ENCODE measurements around the gene SCT.

SCT gene

GRCh38 chr11:595400-595799 lies 31.6 kb downstream of the SCT start:
- no peak overlapping the region for H3K4me3 ChIP-seq (ENCODE audit: low read depth, low read length)
- no peak overlapping the region for H3K27ac ChIP-seq
- H3K36me3 ChIP-seq (ENCODE audit: control insufficient read depth, insufficient read depth, low read length) = no peaks in the 10 kb centered on the region
- peaks cover 2% of the 10 kb centered on the region for H3K79me2 ChIP-seq
- no peaks in the 10 kb centered on the region for H3K9me3 ChIP-seq (ENCODE audit: control insufficient read depth, low read length)
- no peaks in the 10 kb centered on the region for H3K4me1 ChIP-seq
- no peak overlapping the region for H2AFZ ChIP-seq
- H3K4me2 ChIP-seq (ENCODE audit: low read length) = no peak overlapping the region
- no peaks in the 10 kb centered on the region for H3K27me3 ChIP-seq (ENCODE audit: control insufficient read depth, insufficient read depth, low read length)
- H3K9ac ChIP-seq = no peak overlapping the region
- TF ChIP-seq, protein P1, sequence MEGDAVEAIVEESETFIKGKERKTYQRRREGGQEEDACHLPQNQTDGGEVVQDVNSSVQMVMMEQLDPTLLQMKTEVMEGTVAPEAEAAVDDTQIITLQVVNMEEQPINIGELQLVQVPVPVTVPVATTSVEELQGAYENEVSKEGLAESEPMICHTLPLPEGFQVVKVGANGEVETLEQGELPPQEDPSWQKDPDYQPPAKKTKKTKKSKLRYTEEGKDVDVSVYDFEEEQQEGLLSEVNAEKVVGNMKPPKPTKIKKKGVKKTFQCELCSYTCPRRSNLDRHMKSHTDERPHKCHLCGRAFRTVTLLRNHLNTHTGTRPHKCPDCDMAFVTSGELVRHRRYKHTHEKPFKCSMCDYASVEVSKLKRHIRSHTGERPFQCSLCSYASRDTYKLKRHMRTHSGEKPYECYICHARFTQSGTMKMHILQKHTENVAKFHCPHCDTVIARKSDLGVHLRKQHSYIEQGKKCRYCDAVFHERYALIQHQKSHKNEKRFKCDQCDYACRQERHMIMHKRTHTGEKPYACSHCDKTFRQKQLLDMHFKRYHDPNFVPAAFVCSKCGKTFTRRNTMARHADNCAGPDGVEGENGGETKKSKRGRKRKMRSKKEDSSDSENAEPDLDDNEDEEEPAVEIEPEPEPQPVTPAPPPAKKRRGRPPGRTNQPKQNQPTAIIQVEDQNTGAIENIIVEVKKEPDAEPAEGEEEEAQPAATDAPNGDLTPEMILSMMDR (IDR thresholded peaks at IDR 0.05) = no peak

GRCh38 chr11:593347-593746 lies 33.6 kb downstream of the SCT start:
- Histone ChIP-seq H3K4me3 (ENCODE audit: low read depth, low read length) (no peak overlapping the region), H3K9me3 (ENCODE audit: control insufficient read depth, low read length) (no peaks in the 10 kb centered on the region), H2AFZ (no peak overlapping the region), H3K9ac (no peak overlapping the region), H3K4me2 (ENCODE audit: low read length) (no peak overlapping the region), H3K79me2 (peaks cover 2% of the 10 kb centered on the region), H3K36me3 (ENCODE audit: control insufficient read depth, insufficient read depth, low read length) (no peaks in the 10 kb centered on the region), H3K4me1 (no peaks in the 10 kb centered on the region), H3K27ac (no peak overlapping the region), H3K27me3 (ENCODE audit: control insufficient read depth, insufficient read depth, low read length) (no peaks in the 10 kb centered on the region)
- TF ChIP-seq, protein P1 (IDR thresholded peaks at IDR 0.05) = no peak

GRCh38 chr11:592918-593317 lies 34.1 kb downstream of the SCT start:
- Histone ChIP-seq H3K36me3 (ENCODE audit: control insufficient read depth, insufficient read depth, low read length) (no peaks in the 10 kb centered on the region), H3K4me2 (ENCODE audit: low read length) (no peak overlapping the region), H3K79me2 (peaks cover 2% of the 10 kb centered on the region), H2AFZ (no peak overlapping the region), H3K9me3 (ENCODE audit: control insufficient read depth, low read length) (no peaks in the 10 kb centered on the region), H3K4me3 (ENCODE audit: low read depth, low read length) (no peak overlapping the region), H3K9ac (no peak overlapping the region), H3K27ac (no peak overlapping the region), H3K4me1 (no peaks in the 10 kb centered on the region), H3K27me3 (ENCODE audit: control insufficient read depth, insufficient read depth, low read length) (no peaks in the 10 kb centered on the region)
- TF ChIP-seq, protein P1 (IDR thresholded peaks at IDR 0.05) = no peak

DNA sequence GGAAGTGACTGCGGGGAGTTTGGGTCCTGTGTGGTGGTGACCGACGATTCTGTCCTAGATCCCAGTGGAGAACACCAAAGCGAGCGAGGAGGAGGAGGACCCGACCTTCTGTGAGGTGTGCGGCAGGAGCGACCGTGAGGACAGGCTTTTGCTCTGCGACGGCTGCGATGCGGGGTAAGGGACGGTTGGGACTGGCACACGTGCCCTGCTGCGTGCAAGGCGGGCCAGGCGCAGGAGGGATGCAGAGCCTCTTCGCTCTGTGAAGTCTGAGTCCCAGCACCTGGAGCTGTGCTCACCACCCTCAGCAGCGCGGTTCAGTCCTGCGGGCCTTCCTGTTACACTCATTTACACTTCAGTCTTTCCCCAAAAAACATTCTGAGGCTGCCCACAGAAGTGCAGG lies 34.5 kb downstream of the SCT start:
- no peak overlapping the region for H3K9ac ChIP-seq
- H3K79me2 ChIP-seq = peaks cover 2% of the 10 kb centered on the region
- H3K4me1 ChIP-seq = no peaks in the 10 kb centered on the region
- TF ChIP-seq, protein P1 (IDR thresholded peaks at IDR 0.05) = no peak
- no peaks in the 10 kb centered on the region for H3K9me3 ChIP-seq (ENCODE audit: control insufficient read depth, low read length)
- H2AFZ ChIP-seq = no peak overlapping the region
- no peaks in the 10 kb centered on the region for H3K27me3 ChIP-seq (ENCODE audit: control insufficient read depth, insufficient read depth, low read length)
- H3K36me3 ChIP-seq (ENCODE audit: control insufficient read depth, insufficient read depth, low read length) = no peaks in the 10 kb centered on the region
- H3K4me3 ChIP-seq (ENCODE audit: low read depth, low read length) = no peak overlapping the region
- no peak overlapping the region for H3K4me2 ChIP-seq (ENCODE audit: low read length)
- no peak overlapping the region for H3K27ac ChIP-seq

DNA sequence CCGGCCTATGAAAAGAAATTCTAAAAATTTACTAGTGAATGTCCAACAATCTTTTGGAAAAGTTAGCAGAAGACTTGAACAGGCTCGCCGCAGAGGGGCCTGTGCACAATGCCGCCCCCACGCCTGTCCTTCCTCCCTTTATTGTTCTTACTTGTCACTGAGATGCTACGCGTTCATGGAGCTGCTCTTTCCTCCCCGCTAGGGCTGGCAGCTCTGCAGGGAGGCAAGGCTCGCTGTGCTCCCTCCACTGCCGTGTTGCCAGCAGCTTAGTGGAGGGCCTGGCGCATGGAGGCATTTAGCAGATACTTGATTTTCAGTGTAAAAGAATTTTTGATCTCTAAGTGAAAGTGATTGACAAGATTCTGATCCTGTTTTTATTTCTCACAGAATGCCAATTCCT lies 36.0 kb downstream of the SCT start:
- Histone ChIP-seq H3K27ac (no peak overlapping the region), H3K9ac (no peak overlapping the region), H3K9me3 (ENCODE audit: control insufficient read depth, low read length) (no peaks in the 10 kb centered on the region), H3K79me2 (no peaks in the 10 kb centered on the region), H3K4me1 (no peaks in the 10 kb centered on the region), H3K4me2 (ENCODE audit: low read length) (no peak overlapping the region), H3K4me3 (ENCODE audit: low read depth, low read length) (no peak overlapping the region), H3K36me3 (ENCODE audit: control insufficient read depth, insufficient read depth, low read length) (no peaks in the 10 kb centered on the region), H2AFZ (no peak overlapping the region), H3K27me3 (ENCODE audit: control insufficient read depth, insufficient read depth, low read length) (no peaks in the 10 kb centered on the region)
- TF ChIP-seq, protein P1 (IDR thresholded peaks at IDR 0.05) = no peak

Data from parathyroid adenoma (tissue), 2 donors.